PC-9 (cell line): ENCODE measurements around the gene BBX. TPM values are rescaled to one million over a fixed set of nuclear protein-coding genes. Genes with fewer than 3 reads are reported as not detected.

Experiments used
- BruUV-seq: library from RNA; stranded (reverse); fragments of 400-500 nt; replicated peaks from 2 replicates; lab custom pipeline; 2021; lab: Mats Ljungman, UMichigan
- CTCF ChIA-PET: fragments of 300-600 bp; sonication (Branson Sonifier 250); formaldehyde crosslinking; loops from one replicate; lab custom pipeline; 2022; ENCODE audit warnings: antibody characterized with exemption; lab: Charles Lee
- POLR2A ChIA-PET: fragments of 300-600 bp; sonication (Branson Sonifier 250); formaldehyde crosslinking; loops from one replicate; lab custom pipeline; 2022; ENCODE audit warnings: antibody characterized with exemption; ENCODE audit not compliant: unreplicated experiment; lab: Charles Lee
- DNase-seq, 2 experiments: peaks; one replicate each; pipeline versions ENCODE4 v3.0.0 to v3.0.0-alpha.2; 2015 to 2022; ENCODE audit warnings: mixed read lengths in 1 of 2
- H2AFZ ChIP-seq: fragments of 200-600 bp; sonication (generic); 2 replicates; pipeline ENCODE4 v1.8.1; 2017; ENCODE audit warnings: antibody characterized with exemption
- H3F3A ChIP-seq: fragments of 200-600 bp; sonication (generic); 2 replicates; pipeline ENCODE4 v1.8.1; 2017; ENCODE audit warnings: antibody characterized with exemption, mild to moderate bottlenecking, low read depth; ENCODE audit not compliant: insufficient read depth
- H3K27ac ChIP-seq: fragments of 200-600 bp; sonication (generic); 2 replicates; pipeline ENCODE4 v1.6.1; 2016; ENCODE audit warnings: mixed run types
- H3K27me3 ChIP-seq: fragments of 200-600 bp; sonication (generic); 2 replicates; pipeline ENCODE4 v1.6.1; 2016; ENCODE audit warnings: low read depth, mixed run types; ENCODE audit not compliant: insufficient read depth
- H3K36me3 ChIP-seq: fragments of 200-600 bp; sonication (generic); 2 replicates; pipeline ENCODE4 v1.6.1; 2016; ENCODE audit warnings: low read depth, mixed run types
- H3K4me1 ChIP-seq: fragments of 200-600 bp; sonication (generic); replicated peaks from 2 replicates; pipeline ENCODE4 v1.6.1; 2016; ENCODE audit warnings: mixed run types; ENCODE audit not compliant: insufficient read depth
- H3K4me2 ChIP-seq: fragments of 200-600 bp; sonication (generic); 2 replicates; pipeline ENCODE4 v1.6.1; 2017; ENCODE audit warnings: mixed run types
- H3K4me3 ChIP-seq: fragments of 200-600 bp; sonication (generic); 2 replicates; pipeline ENCODE4 v1.6.1; 2016; ENCODE audit warnings: mixed run types
- H3K79me2 ChIP-seq: fragments of 200-600 bp; sonication (generic); 2 replicates; pipeline ENCODE4 v1.6.1; 2017; ENCODE audit warnings: low read depth, mixed run types
- H3K9me2 ChIP-seq: fragments of 200-600 bp; sonication (generic); 2 replicates; pipeline ENCODE4 v1.8.1; 2017; ENCODE audit warnings: mild to moderate bottlenecking; ENCODE audit not compliant: insufficient read depth
- H3K9me3 ChIP-seq: fragments of 200-600 bp; sonication (generic); 2 replicates; pipeline ENCODE4 v1.8.1; 2016; ENCODE audit warnings: low read depth; ENCODE audit not compliant: insufficient read depth
- H4K20me1 ChIP-seq: fragments of 200-600 bp; sonication (generic); 2 replicates; pipeline ENCODE4 v1.8.1; 2017; ENCODE audit not compliant: insufficient read depth
- CTCF ChIP-seq: fragments of 200-600 bp; sonication (generic); conservative IDR thresholded peaks from 2 replicates; pipeline ENCODE4 v1.6.1; 2017; ENCODE audit warnings: mixed run types, antibody characterized with exemption, mild to moderate bottlenecking, moderate library complexity
- EZH2 ChIP-seq: fragments of 200-600 bp; sonication (generic); IDR thresholded peaks from 2 replicates; pipeline ENCODE4 v1.8.0; 2017; ENCODE audit warnings: antibody characterized with exemption, low read depth
- intact Hi-C: fragments of 100-400 bp; cut with micrococcal nuclease; formaldehyde crosslinking; loops from one replicate; pipeline ENCODE4 v1.10.0; 2022; ENCODE audit not compliant: unreplicated experiment
- total RNA-seq: library from RNA; stranded (reverse); gene quantifications from 2 replicates; pipeline ENCODE4 v1.2.3, GENCODE V29; 2021

The BBX gene
- total RNA-seq, 1 experiment from 2014 or later, result 91.7 TPM

- Histone ChIP-seq H3K4me3 (no peak overlapping the region), H3K9me3 (no peaks in the 10 kb centered on the region), H3K79me2 (no peaks in the 10 kb centered on the region; the same call in 1 of the 2 replicates), H3K9me2 (no peaks in the 10 kb centered on the region), H2AFZ (no peak overlapping the region), H4K20me1 (no peaks in the 10 kb centered on the region), H3K27ac (no peak overlapping the region), H3K4me1 (no peaks in the 10 kb centered on the region), H3F3A (no peaks in the 10 kb centered on the region), H3K27me3 (no peaks in the 10 kb centered on the region), H3K4me2 (no peak overlapping the region), H3K36me3 (no peaks in the 10 kb centered on the region)
- DNase-seq, result no peak
- POLR2A ChIA-PET, result no interaction called here
- no TSS peak for BruUV-seq
- CTCF ChIA-PET, result interaction anchor here (1.1 kb wide), 1 partner anchor 9 kb away, joined by 3 read pairs; no protein-coding TSS in a partner anchor
- intact Hi-C loops, result loop anchor here (10.0 kb wide), 2 partner anchors 244 to 394 kb away; no protein-coding TSS in a partner anchor
- TF ChIP-seq CTCF (no peak), EZH2 (no peak)
Observed at GRCh38 chr3:107668963-107669362, 146.2 kb downstream of the BBX start.

- no peaks in the 10 kb centered on the region for H3F3A ChIP-seq
- H3K9me3 ChIP-seq, result no peaks in the 10 kb centered on the region
- H3K27me3 ChIP-seq, result no peaks in the 10 kb centered on the region
- no peak overlapping the region for H3K27ac ChIP-seq
- CTCF ChIA-PET, result no interaction called here
- H3K9me2 ChIP-seq, result no peaks in the 10 kb centered on the region
- no peak overlapping the region for H3K4me3 ChIP-seq
- POLR2A ChIA-PET, result no interaction called here
- no peaks in the 10 kb centered on the region for H3K36me3 ChIP-seq
- no peak for DNase-seq
- no TSS peak for BruUV-seq
- H2AFZ ChIP-seq, result no peak overlapping the region
- no peak overlapping the region for H3K4me2 ChIP-seq
- H3K4me1 ChIP-seq, result no peaks in the 10 kb centered on the region
- H3K79me2 ChIP-seq, result no peaks in the 10 kb centered on the region; the same call in 1 of the 2 replicates
- intact Hi-C loops, result loop anchor here (10.0 kb wide), 2 partner anchors 245 to 395 kb away; no protein-coding TSS in a partner anchor
- TF ChIP-seq CTCF, result no peak
- no peak for TF ChIP-seq EZH2
- H4K20me1 ChIP-seq, result no peaks in the 10 kb centered on the region
Observed at GRCh38 chr3:107669669-107670068, 146.9 kb downstream of the BBX start.

- BruUV-seq, result no TSS peak
- Histone ChIP-seq H3K27ac (no peak overlapping the region), H3F3A (no peaks in the 10 kb centered on the region), H3K4me1 (no peaks in the 10 kb centered on the region), H3K9me2 (no peaks in the 10 kb centered on the region), H3K9me3 (no peaks in the 10 kb centered on the region), H3K27me3 (no peaks in the 10 kb centered on the region), H3K4me3 (no peak overlapping the region), H3K4me2 (no peak overlapping the region), H3K79me2 (no peaks in the 10 kb centered on the region; the same call in 1 of the 2 replicates), H3K36me3 (no peaks in the 10 kb centered on the region), H2AFZ (no peak overlapping the region), H4K20me1 (no peaks in the 10 kb centered on the region)
- CTCF ChIA-PET, result interaction anchor here (0.7 kb wide), 1 partner anchor 557 kb away, joined by 3 read pairs; no protein-coding TSS in a partner anchor
- intact Hi-C loops, result no loop called here
- POLR2A ChIA-PET, result interaction anchor here (0.5 to 0.6 kb wide), 2 partner anchors 65 to 242 kb away, joined by 3 to 8 read pairs; no protein-coding TSS in a partner anchor
- no peak for DNase-seq
- no peak for TF ChIP-seq EZH2
- TF ChIP-seq CTCF, result no peak
Observed at GRCh38 chr3:107670986-107671385, 148.2 kb downstream of the BBX start.
